NCI-H1694 (cell line): ENCODE measurements around the gene CRP.
"Not testable (repeated sequence)": the region's sequence is repeated elsewhere in the genome, so short reads cannot be mapped to it uniquely, and the experiment has no call there.

ENCODE experiments used
- DNase-seq: peaks from one replicate; lab custom pipeline; 2025; lab: John Stamatoyannopoulos, UW

CRP gene

GRCh38 chr1:159714529-159714928, at the start of gene CRP:
Gene CRP (minus strand): TSS chr1:159714589. CDS start chr1:159714485, 104 bp downstream.
- no peak for DNase-seq

GRCh38 chr1:159763686-159764085, 49.3 kb upstream of the CRP start:
- no peak for DNase-seq

GRCh38 chr1:159756397-159756796, 42.0 kb upstream of the CRP start:
- no peak for DNase-seq

- no peak for DNase-seq
These were observed 41.1 kb upstream of the CRP start for GRCh38 chr1:159755451-159756007.

GRCh38 chr1:159753386-159753785, 39.0 kb upstream of the CRP start:
- no peak for DNase-seq

- no peak for DNase-seq
These were observed 37.8 kb upstream of the CRP start for GRCh38 chr1:159752135-159752580.

GRCh38 chr1:159751031-159751430, 36.6 kb upstream of the CRP start:
- DNase-seq, result no peak

GRCh38 chr1:159750621-159751020, 36.2 kb upstream of the CRP start:
- DNase-seq, result no peak

- DNase-seq, result no peak
These were observed 35.2 kb upstream of the CRP start for GRCh38 chr1:159749630-159750029.

- no peak for DNase-seq
These were observed 34.0 kb upstream of the CRP start for GRCh38 chr1:159748370-159748769.

- no peak for DNase-seq
These were observed 32.3 kb upstream of the CRP start for GRCh38 chr1:159746666-159747065.

- no peak for DNase-seq
These were observed 29.4 kb upstream of the CRP start for GRCh38 chr1:159743651-159744410.

GRCh38 chr1:159737238-159737916, 23.0 kb upstream of the CRP start:
- no peak for DNase-seq

GRCh38 chr1:159723188-159723587, 8.8 kb upstream of the CRP start:
- not testable (repeated sequence) for DNase-seq

GRCh38 chr1:159719990-159720389, 5.6 kb upstream of the CRP start:
- DNase-seq, result no peak

- no peak for DNase-seq
These were observed 1.5 kb upstream of the CRP start for GRCh38 chr1:159715855-159716254.

- DNase-seq, result no peak
These were observed 2.3 kb downstream of the CRP start for GRCh38 chr1:159712080-159712479.

- DNase-seq, result no peak
These were observed 6.7 kb downstream of the CRP start for GRCh38 chr1:159707472-159708260.

GRCh38 chr1:159705904-159706256, 8.5 kb downstream of the CRP start:
- no peak for DNase-seq

GRCh38 chr1:159705251-159705903, 9.0 kb downstream of the CRP start:
- no peak for DNase-seq

- DNase-seq, result no peak
These were observed 9.9 kb downstream of the CRP start for GRCh38 chr1:159704481-159704880.

- no peak for DNase-seq
These were observed 14.1 kb downstream of the CRP start for GRCh38 chr1:159700312-159700711.
